Right atrium auricular region (tissue), 2 donors: ENCODE results near the gene ZMAT3. TPM values are rescaled to one million over a fixed set of nuclear protein-coding genes. Genes with fewer than 3 reads are reported as not detected.
"Not testable (repeated sequence)": the region's sequence is repeated elsewhere in the genome, so short reads cannot be mapped to it uniquely, and the experiment has no call there.

Experiments used
- DNase-seq: peaks from one replicate; pipeline ENCODE4 v3.0.0-alpha.2; 2019; ENCODE audit warnings: low spot score
- H3K27ac ChIP-seq, 2 donors: fragments of 200-600 bp; sonication (generic); 1 replicate in 1 of 2; 2 replicates in 1 of 2; pipeline ENCODE4 v1.5.1; 2016 to 2019
- H3K27me3 ChIP-seq, 2 donors: fragments of 200-600 bp; sonication (generic); one replicate each; pipeline versions ENCODE4 v1.5.1 to v1.6.0; 2017 to 2019
- H3K36me3 ChIP-seq: fragments of 200-600 bp; sonication (generic); one replicate; pipeline ENCODE4 v1.5.1; 2016
- H3K4me1 ChIP-seq, 2 donors: fragments of 200-600 bp; sonication (generic); one replicate each; pipeline versions ENCODE4 v1.5.1 to v1.6.0; 2017 to 2019
- H3K4me3 ChIP-seq, 2 donors: fragments of 200-600 bp; sonication (generic); 1 replicate in 1 of 2; 2 replicates in 1 of 2; pipeline ENCODE4 v1.5.1; 2017 to 2019; ENCODE audit warnings: mild to moderate bottlenecking in 1 of 2, moderate library complexity in 1 of 2
- H3K9me3 ChIP-seq, 2 donors: fragments of 200-600 bp; sonication (generic); one replicate each; pipeline ENCODE4 v1.5.1; 2019
- CTCF ChIP-seq, 2 donors: fragments of 200-600 bp; sonication (generic); IDR thresholded peaks; one replicate each; pipeline ENCODE4 v1.5.1; 2019; ENCODE audit warnings: antibody characterized with exemption in 2 of 2
- total RNA-seq, 2 donors: library from RNA; depleted of rRNA; stranded (reverse); fragments of >200 nt; gene quantifications; one replicate each; pipeline ENCODE4 v1.1.0, GENCODE V29; 2016

Gene ZMAT3
- total RNA-seq, 2 donors from 2014 or later = 8.5 to 12.6 TPM

GRCh38 chr3:179068779-179069530 is 2.7 kb downstream of the ZMAT3 start:
- H3K9me3 ChIP-seq = no peaks in the 10 kb centered on the region
- H3K4me1 ChIP-seq = peaks cover 0 to 19% of the 10 kb centered on the region in 2 donors
- DNase-seq = no peak
- H3K36me3 ChIP-seq = peaks cover 13% of the 10 kb centered on the region
- no peak for TF ChIP-seq CTCF (IDR thresholded peaks at IDR 0.05)
- H3K4me3 ChIP-seq = no peak overlapping the region
- H3K27ac ChIP-seq = no peak overlapping the region
- H3K27me3 ChIP-seq = no peaks in the 10 kb centered on the region

GRCh38 chr3:179067839-179068238 is 3.8 kb downstream of the ZMAT3 start:
- Histone ChIP-seq H3K36me3 (peaks cover 13% of the 10 kb centered on the region), H3K4me1 (peaks cover 0 to 19% of the 10 kb centered on the region in 2 donors), H3K9me3 (no peaks in the 10 kb centered on the region), H3K27ac (no peak overlapping the region), H3K4me3 (no peak overlapping the region), H3K27me3 (no peaks in the 10 kb centered on the region)
- no peak for TF ChIP-seq CTCF (IDR thresholded peaks at IDR 0.05)
- no peak for DNase-seq

GRCh38 chr3:179067291-179067690 is 4.3 kb downstream of the ZMAT3 start:
- Histone ChIP-seq H3K36me3 (peaks cover 13% of the 10 kb centered on the region), H3K4me1 (peaks cover 0 to 16% of the 10 kb centered on the region in 2 donors), H3K27ac (no peak overlapping the region), H3K9me3 (no peaks in the 10 kb centered on the region), H3K4me3 (no peak overlapping the region), H3K27me3 (no peaks in the 10 kb centered on the region)
- DNase-seq = no peak
- no peak for TF ChIP-seq CTCF (IDR thresholded peaks at IDR 0.05)

GRCh38 chr3:179063945-179064560 is 7.6 kb downstream of the ZMAT3 start:
- Histone ChIP-seq H3K4me1 (peaks cover 0 to 4% of the 10 kb centered on the region in 2 donors), H3K4me3 (no peak overlapping the region), H3K9me3 (no peaks in the 10 kb centered on the region), H3K36me3 (peaks cover 13% of the 10 kb centered on the region), H3K27ac (no peak overlapping the region), H3K27me3 (no peaks in the 10 kb centered on the region)
- TF ChIP-seq CTCF (IDR thresholded peaks at IDR 0.05) = no peak
- no peak for DNase-seq

- Histone ChIP-seq H3K27ac (no peak overlapping the region), H3K9me3 (no peaks in the 10 kb centered on the region), H3K27me3 (no peaks in the 10 kb centered on the region), H3K4me1 (no peaks in the 10 kb centered on the region), H3K4me3 (no peak overlapping the region), H3K36me3 (peaks cover 5% of the 10 kb centered on the region)
- TF ChIP-seq CTCF (IDR thresholded peaks at IDR 0.05) = no peak
- DNase-seq = no peak
Observed at GRCh38 chr3:179056326-179056725, 15.3 kb downstream of the ZMAT3 start.

DNA sequence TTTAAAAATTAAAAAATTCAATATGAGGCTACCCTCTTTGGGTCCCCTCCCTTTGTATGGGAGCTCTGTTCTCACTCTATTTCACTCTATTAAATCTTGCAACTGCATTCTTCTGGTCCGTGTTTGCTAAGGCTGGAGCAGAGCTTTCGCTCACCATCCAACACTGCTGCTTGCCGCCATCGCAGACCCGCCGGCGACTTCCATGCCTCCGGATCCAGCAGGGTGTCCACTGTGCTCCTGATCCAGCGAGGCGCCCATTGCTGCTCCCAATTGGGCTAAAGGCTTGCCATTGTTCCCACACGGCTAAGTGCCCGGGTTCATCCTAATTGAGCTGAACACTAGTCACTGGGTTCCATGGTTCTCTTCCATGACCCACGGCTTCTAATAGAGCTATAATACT is 17.0 kb downstream of the ZMAT3 start:
- H3K4me3 ChIP-seq, H3K36me3 ChIP-seq, DNase-seq, H3K9me3 ChIP-seq, H3K4me1 ChIP-seq, H3K27me3 ChIP-seq, H3K27ac ChIP-seq: not testable (repeated sequence)
